Sigmoid colon (tissue), 4 donors: ENCODE data around the gene NPBWR2.

ENCODE experiments used
- EP300 ChIP-seq, 4 donors: sonication (generic); formaldehyde crosslinking; IDR thresholded peaks; one replicate each; pipeline ENCODE4 v1.6.1; 2017; ENCODE audit warnings: antibody characterized with exemption in 4 of 4
- POLR2A ChIP-seq, 2 donors: fragments of 450-650 bp; IDR thresholded peaks; one replicate each; pipeline ENCODE4 v1.6.1; 2016; ENCODE audit warnings: antibody characterized with exemption in 2 of 2, mild to moderate bottlenecking in 2 of 2, moderate library complexity in 2 of 2
- POLR2AphosphoS5 ChIP-seq, 4 donors: sonication (generic); formaldehyde crosslinking; IDR thresholded peaks; one replicate each; pipeline ENCODE4 v1.6.1; 2017; ENCODE audit warnings: antibody characterized with exemption in 4 of 4
- TF ChIP-seq, protein P1 (sequence below), 4 experiments: fragments of 450-650 bp in 3 of 4; fragments of 200-600 bp in 1 of 4; IDR thresholded peaks; one replicate each; pipeline ENCODE4 v1.5.1; 2016 to 2019; ENCODE audit warnings: antibody characterized with exemption in 4 of 4, mild to moderate bottlenecking in 3 of 4, moderate library complexity in 2 of 4

DNA sequence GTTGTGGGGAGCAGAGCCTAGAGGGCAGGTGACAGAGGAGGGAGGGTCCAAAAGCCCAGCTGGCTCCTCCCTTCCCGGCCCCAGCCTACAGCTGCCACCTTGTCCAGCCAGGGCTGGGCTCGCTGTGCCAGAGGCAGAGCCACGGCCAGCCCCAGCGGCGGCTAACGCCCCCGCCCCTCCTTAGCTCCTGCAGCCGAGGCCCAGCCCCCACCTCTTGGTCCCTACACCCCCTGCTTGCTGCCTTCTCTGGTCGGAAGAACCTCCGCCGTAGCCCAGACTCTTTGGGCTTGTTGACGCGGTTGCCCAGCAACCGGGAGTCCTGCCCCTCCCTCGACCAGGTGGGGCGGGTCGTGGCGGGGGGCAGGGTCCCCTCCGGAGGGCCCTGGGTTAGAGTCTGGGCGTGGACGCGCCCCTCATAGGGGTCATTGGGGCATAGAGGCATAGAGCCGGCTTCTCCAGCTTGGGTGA is 22.6 kb downstream of the NPBWR2 start:
- TF ChIP-seq POLR2A (IDR thresholded peaks at IDR 0.05) (no peak), EP300 (IDR thresholded peaks at IDR 0.05) (no peak), POLR2AphosphoS5 (IDR thresholded peaks at IDR 0.05) (no peak)
- TF ChIP-seq, protein P1, sequence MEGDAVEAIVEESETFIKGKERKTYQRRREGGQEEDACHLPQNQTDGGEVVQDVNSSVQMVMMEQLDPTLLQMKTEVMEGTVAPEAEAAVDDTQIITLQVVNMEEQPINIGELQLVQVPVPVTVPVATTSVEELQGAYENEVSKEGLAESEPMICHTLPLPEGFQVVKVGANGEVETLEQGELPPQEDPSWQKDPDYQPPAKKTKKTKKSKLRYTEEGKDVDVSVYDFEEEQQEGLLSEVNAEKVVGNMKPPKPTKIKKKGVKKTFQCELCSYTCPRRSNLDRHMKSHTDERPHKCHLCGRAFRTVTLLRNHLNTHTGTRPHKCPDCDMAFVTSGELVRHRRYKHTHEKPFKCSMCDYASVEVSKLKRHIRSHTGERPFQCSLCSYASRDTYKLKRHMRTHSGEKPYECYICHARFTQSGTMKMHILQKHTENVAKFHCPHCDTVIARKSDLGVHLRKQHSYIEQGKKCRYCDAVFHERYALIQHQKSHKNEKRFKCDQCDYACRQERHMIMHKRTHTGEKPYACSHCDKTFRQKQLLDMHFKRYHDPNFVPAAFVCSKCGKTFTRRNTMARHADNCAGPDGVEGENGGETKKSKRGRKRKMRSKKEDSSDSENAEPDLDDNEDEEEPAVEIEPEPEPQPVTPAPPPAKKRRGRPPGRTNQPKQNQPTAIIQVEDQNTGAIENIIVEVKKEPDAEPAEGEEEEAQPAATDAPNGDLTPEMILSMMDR (IDR thresholded peaks at IDR 0.05), result no peak
